ENCODE data around the gene GNAI3. TPM values are rescaled to one million over a fixed set of nuclear protein-coding genes. Genes with fewer than 3 reads are reported as not detected.
A peak's percentile ranks its signal among the peaks of the same experiment; 100 is the strongest.

GNAI3 gene
- total RNA-seq, 1 donor from 2014 or later, result 4.9 TPM

DNA sequence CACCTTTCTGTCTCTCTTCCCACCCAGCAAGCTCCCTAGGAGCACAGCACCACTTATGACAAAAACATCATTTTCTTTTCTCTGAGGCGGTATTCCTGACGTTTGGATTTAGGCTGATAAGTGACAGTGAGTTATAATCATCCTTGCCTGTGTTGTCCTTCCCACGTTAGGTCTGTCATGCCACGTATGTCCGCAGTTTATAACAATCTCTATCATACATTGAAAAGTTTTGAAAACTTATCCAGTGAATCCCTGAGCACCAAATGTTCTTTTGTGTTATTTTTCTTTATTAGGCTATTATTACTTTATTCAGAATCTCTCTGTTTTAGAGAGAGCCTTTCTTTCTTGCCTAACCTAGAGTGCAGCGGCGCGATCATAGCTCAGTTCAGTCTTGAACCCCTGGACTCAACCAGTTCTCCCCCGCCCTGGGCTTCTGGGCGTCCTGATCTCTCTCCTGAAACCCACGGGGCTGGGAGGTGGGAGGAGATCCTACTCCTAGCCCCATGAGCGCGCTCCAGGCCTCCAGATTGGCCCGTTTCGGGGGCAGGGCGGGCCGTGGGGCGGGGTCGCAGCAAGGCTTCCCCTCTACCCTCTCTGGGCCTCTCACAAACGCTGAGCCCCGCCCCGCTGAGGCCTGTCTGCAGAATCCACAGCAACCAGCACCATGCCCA lies 119.2 kb downstream of the GNAI3 start, which contains the start of gene GSTM2:
GSTM2 (plus strand) TSS at position 606 of the 671 bp plus-strand sequence; CDS start at position 665, 59 bp downstream.
- H3K27me3 ChIP-seq, result no peaks in the 10 kb centered on the region
- DNase-seq (ENCODE audit: extremely low spot score in 2 of 2), result no peak
- no peaks in the 10 kb centered on the region for H3K36me3 ChIP-seq
- intact Hi-C loops (cut with DNase I), result no loop called here
- TF ChIP-seq POLR2A (IDR thresholded peaks at IDR 0.05) (no peak), POLR2AphosphoS5 (IDR thresholded peaks at IDR 0.05; ENCODE audit: insufficient read depth in 1 of 2, low read depth in 1 of 2) (peak; percentile 63 to 85)
- TF ChIP-seq, protein P1, sequence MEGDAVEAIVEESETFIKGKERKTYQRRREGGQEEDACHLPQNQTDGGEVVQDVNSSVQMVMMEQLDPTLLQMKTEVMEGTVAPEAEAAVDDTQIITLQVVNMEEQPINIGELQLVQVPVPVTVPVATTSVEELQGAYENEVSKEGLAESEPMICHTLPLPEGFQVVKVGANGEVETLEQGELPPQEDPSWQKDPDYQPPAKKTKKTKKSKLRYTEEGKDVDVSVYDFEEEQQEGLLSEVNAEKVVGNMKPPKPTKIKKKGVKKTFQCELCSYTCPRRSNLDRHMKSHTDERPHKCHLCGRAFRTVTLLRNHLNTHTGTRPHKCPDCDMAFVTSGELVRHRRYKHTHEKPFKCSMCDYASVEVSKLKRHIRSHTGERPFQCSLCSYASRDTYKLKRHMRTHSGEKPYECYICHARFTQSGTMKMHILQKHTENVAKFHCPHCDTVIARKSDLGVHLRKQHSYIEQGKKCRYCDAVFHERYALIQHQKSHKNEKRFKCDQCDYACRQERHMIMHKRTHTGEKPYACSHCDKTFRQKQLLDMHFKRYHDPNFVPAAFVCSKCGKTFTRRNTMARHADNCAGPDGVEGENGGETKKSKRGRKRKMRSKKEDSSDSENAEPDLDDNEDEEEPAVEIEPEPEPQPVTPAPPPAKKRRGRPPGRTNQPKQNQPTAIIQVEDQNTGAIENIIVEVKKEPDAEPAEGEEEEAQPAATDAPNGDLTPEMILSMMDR (IDR thresholded peaks at IDR 0.05), result no peak
- peak within 1 kb of the TSS; percentile 72 for H3K27ac ChIP-seq
- H3K4me3 ChIP-seq, result peak within 1 kb of the TSS; percentile 61 to 66
- peaks cover 5% of the 10 kb centered on the region for H3K4me1 ChIP-seq
- no peaks in the 10 kb centered on the region for H3K9me3 ChIP-seq

MicroRNA genes within 50 kb of the gene (microRNA counts, 767-probe panel; counts per million panel counts)
- microRNA hsa-miR-197-3p, result 4,108 to 4,233 counts per million in 2 donors

Small RNA genes lying within 50 kb of the gene (small RNA-seq; reads per million reads assigned to genes)
- gene RNU6V, result not detected

Other genes starting within 250 kb of the GNAI3 start
- not detected for gene MYBPHL, start 241.6 kb upstream of the GNAI3 start, total RNA-seq
- gene SORT1, start 150.7 kb upstream of the GNAI3 start, total RNA-seq, result 30.7 TPM
- 23.1 TPM for gene PSMA5, start 122.2 kb upstream of the GNAI3 start, total RNA-seq
- 1.5 TPM for gene SYPL2, start 82.1 kb upstream of the GNAI3 start, total RNA-seq
- 4.9 TPM for gene ATXN7L2, start 64.7 kb upstream of the GNAI3 start, total RNA-seq
- gene CYB561D1, start 54.5 kb upstream of the GNAI3 start, total RNA-seq, result 8.3 TPM
- 6.4 TPM for gene AMIGO1, start 38.9 kb upstream of the GNAI3 start, total RNA-seq
- not detected for gene GPR61, start 8.7 kb upstream of the GNAI3 start, total RNA-seq
- gene GNAT2, start 71.0 kb downstream of the GNAI3 start, total RNA-seq, result not detected
- 38.5 TPM for gene AMPD2, start 71.2 kb downstream of the GNAI3 start, total RNA-seq
- 36.1 TPM for gene GSTM4, start 107.5 kb downstream of the GNAI3 start, total RNA-seq
- 130 TPM for gene GSTM2, start 119.4 kb downstream of the GNAI3 start, total RNA-seq
- gene GSTM1, start 139.2 kb downstream of the GNAI3 start, total RNA-seq, result 156 TPM
- 21.1 TPM for gene GSTM5, start 163.6 kb downstream of the GNAI3 start, total RNA-seq
- gene GSTM3, start 192.4 kb downstream of the GNAI3 start, total RNA-seq, result 199 TPM
- not detected for gene EPS8L3, start 215.3 kb downstream of the GNAI3 start, total RNA-seq

Data from vagina (tissue), 2 donors.